SH-SY5Y (cell line): Measurements from ENCODE around the gene UBN2.

ENCODE experiments used
- GATA2 ChIP-seq: IDR thresholded peaks from 2 replicates; pipeline ENCODE4 v1.6.1; 2011; ENCODE audit warnings: mild to moderate bottlenecking, low read depth, low read length
- GATA3 ChIP-seq: IDR thresholded peaks from 2 replicates; pipeline ENCODE4 v1.6.1; 2011; ENCODE audit warnings: low read depth, mild to moderate bottlenecking, low read length, moderate library complexity

- no peak for TF ChIP-seq GATA2
- no peak for TF ChIP-seq GATA3
These were observed 608 bp upstream of the UBN2 start for GRCh38 chr7:139230484-139230773.
